GM23338 (cell line): ENCODE results near the gene KIAA0513.

Experiments
- CREB1 ChIP-seq: fragments of 250-450 bp; sonication (Bioruptor Pico); IDR thresholded peaks from 2 replicates; pipeline ENCODE4 v1.5.0; 2020; ENCODE audit warnings: low read depth, mild to moderate bottlenecking, moderate library complexity
- CTCF ChIP-seq, 2 experiments: fragments of 200-600 bp in 1 of 2; sonication (generic) in 1 of 2; conservative IDR thresholded peaks; 2 replicates each; pipeline versions ENCODE4 v1.5.1 to v1.6.1; 2016 to 2017; ENCODE audit warnings: antibody characterized with exemption in 2 of 2, low read depth in 2 of 2, mild to moderate bottlenecking in 2 of 2, moderate library complexity in 1 of 2
- ETS1 ChIP-seq: IDR thresholded peaks from 2 replicates; pipeline ENCODE4 v1.6.1; 2016; ENCODE audit warnings: antibody characterized with exemption
- EZH2 ChIP-seq: fragments of 200-600 bp; sonication (generic); IDR thresholded peaks from one replicate; pipeline ENCODE4 v1.8.0; 2017; ENCODE audit warnings: antibody characterized with exemption, mild to moderate bottlenecking, low read depth; ENCODE audit not compliant: unreplicated experiment
- EZH2phosphoT487 ChIP-seq: fragments of 200-600 bp; sonication (generic); IDR thresholded peaks from one replicate; pipeline ENCODE4 v1.8.1; 2018; ENCODE audit warnings: antibody characterized with exemption; ENCODE audit not compliant: unreplicated experiment
- JUNB ChIP-seq: IDR thresholded peaks from one replicate; pipeline ENCODE4 v1.6.1; 2016; ENCODE audit warnings: antibody characterized with exemption; ENCODE audit not compliant: unreplicated experiment
- NANOG ChIP-seq: IDR thresholded peaks from 2 replicates; pipeline ENCODE4 v1.6.1; 2016; ENCODE audit warnings: antibody characterized with exemption, borderline replicate concordance
- POLR2AphosphoS5 ChIP-seq: IDR thresholded peaks from 2 replicates; pipeline ENCODE4 v1.6.1; 2016; ENCODE audit warnings: antibody characterized with exemption, low read depth
- ZNF462 ChIP-seq: fragments of 250-450 bp; sonication (Bioruptor Pico); IDR thresholded peaks from 2 replicates; pipeline ENCODE4 v1.5.0; 2020; ENCODE audit warnings: mild to moderate bottlenecking, moderate library complexity
- TF ChIP-seq, protein P1 (sequence below): IDR thresholded peaks from one replicate; pipeline ENCODE4 v1.6.1; 2018; ENCODE audit warnings: antibody characterized with exemption; ENCODE audit not compliant: unreplicated experiment

- TF ChIP-seq JUNB: no peak
- TF ChIP-seq CTCF (conservative IDR thresholded peaks at IDR 0.05; ENCODE audit: low read depth in 2 of 2): no peak
- TF ChIP-seq POLR2AphosphoS5: no peak
- no peak for TF ChIP-seq EZH2phosphoT487
- no peak for TF ChIP-seq EZH2
- TF ChIP-seq, protein P1, sequence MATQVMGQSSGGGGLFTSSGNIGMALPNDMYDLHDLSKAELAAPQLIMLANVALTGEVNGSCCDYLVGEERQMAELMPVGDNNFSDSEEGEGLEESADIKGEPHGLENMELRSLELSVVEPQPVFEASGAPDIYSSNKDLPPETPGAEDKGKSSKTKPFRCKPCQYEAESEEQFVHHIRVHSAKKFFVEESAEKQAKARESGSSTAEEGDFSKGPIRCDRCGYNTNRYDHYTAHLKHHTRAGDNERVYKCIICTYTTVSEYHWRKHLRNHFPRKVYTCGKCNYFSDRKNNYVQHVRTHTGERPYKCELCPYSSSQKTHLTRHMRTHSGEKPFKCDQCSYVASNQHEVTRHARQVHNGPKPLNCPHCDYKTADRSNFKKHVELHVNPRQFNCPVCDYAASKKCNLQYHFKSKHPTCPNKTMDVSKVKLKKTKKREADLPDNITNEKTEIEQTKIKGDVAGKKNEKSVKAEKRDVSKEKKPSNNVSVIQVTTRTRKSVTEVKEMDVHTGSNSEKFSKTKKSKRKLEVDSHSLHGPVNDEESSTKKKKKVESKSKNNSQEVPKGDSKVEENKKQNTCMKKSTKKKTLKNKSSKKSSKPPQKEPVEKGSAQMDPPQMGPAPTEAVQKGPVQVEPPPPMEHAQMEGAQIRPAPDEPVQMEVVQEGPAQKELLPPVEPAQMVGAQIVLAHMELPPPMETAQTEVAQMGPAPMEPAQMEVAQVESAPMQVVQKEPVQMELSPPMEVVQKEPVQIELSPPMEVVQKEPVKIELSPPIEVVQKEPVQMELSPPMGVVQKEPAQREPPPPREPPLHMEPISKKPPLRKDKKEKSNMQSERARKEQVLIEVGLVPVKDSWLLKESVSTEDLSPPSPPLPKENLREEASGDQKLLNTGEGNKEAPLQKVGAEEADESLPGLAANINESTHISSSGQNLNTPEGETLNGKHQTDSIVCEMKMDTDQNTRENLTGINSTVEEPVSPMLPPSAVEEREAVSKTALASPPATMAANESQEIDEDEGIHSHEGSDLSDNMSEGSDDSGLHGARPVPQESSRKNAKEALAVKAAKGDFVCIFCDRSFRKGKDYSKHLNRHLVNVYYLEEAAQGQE: no peak
- no peak for TF ChIP-seq CREB1 (CRISPR knock-in tag)
- no peak for TF ChIP-seq NANOG
- no peak for TF ChIP-seq ZNF462
- no peak for TF ChIP-seq ETS1
Measured at GRCh38 chr16:85065099-85065498, 37.5 kb downstream of the KIAA0513 start.
